Measurements from ENCODE around the gene MON1A.

DNA sequence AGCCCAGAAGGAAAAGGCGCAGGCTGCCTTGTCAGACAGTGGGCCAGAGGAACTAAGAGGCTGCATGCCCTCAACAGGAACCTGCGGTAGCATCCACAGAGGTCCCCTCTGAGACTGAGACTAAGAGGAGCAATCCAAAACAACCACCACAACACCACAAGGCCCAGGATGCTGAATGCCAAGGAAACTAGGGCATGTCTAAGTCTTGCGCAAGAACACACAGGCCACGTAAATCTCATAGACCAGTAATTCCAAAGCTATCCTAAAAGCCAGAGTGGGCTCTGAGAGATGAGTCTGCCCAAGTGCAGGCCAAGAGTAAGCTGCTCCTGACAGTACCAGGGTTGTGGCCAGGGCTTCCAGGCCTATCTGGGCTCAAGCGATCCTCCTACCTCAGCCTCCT is 12.9 kb downstream of the MON1A start:
- TF ChIP-seq CTCF (IDR thresholded peaks at IDR 0.05; ENCODE audit: insufficient read depth, low read length, poor library complexity, severe bottlenecking) (no peak), EZH2phosphoT487 (conservative IDR thresholded peaks at IDR 0.05; ENCODE audit: low read length) (no peak)

Measured in SU-DHL-6 (cell line).